Right atrium auricular region (tissue), 2 donors: ENCODE data around the gene SCN8A. TPM values are rescaled to one million over a fixed set of nuclear protein-coding genes. Genes with fewer than 3 reads are reported as not detected.

Experiments
- DNase-seq: peaks from one replicate; pipeline ENCODE4 v3.0.0-alpha.2; 2019; ENCODE audit warnings: low spot score
- H3K27ac ChIP-seq, 2 donors: fragments of 200-600 bp; sonication (generic); 1 replicate in 1 of 2; 2 replicates in 1 of 2; pipeline ENCODE4 v1.5.1; 2016 to 2019
- H3K27me3 ChIP-seq, 2 donors: fragments of 200-600 bp; sonication (generic); one replicate each; pipeline versions ENCODE4 v1.5.1 to v1.6.0; 2017 to 2019
- H3K36me3 ChIP-seq: fragments of 200-600 bp; sonication (generic); one replicate; pipeline ENCODE4 v1.5.1; 2016
- H3K4me1 ChIP-seq, 2 donors: fragments of 200-600 bp; sonication (generic); one replicate each; pipeline versions ENCODE4 v1.5.1 to v1.6.0; 2017 to 2019
- H3K4me3 ChIP-seq, 2 donors: fragments of 200-600 bp; sonication (generic); 1 replicate in 1 of 2; 2 replicates in 1 of 2; pipeline ENCODE4 v1.5.1; 2017 to 2019; ENCODE audit warnings: mild to moderate bottlenecking in 1 of 2, moderate library complexity in 1 of 2
- H3K9me3 ChIP-seq, 2 donors: fragments of 200-600 bp; sonication (generic); one replicate each; pipeline ENCODE4 v1.5.1; 2019
- CTCF ChIP-seq, 2 donors: fragments of 200-600 bp; sonication (generic); IDR thresholded peaks; one replicate each; pipeline ENCODE4 v1.5.1; 2019; ENCODE audit warnings: antibody characterized with exemption in 2 of 2
- total RNA-seq, 2 donors: library from RNA; depleted of rRNA; stranded (reverse); fragments of >200 nt; gene quantifications; one replicate each; pipeline ENCODE4 v1.1.0, GENCODE V29; 2016

The SCN8A gene
- total RNA-seq, 2 donors from 2014 or later = 0.19 to 0.24 TPM

- no peak overlapping the region for H3K4me3 ChIP-seq
- DNase-seq = no peak
- no peak for TF ChIP-seq CTCF (IDR thresholded peaks at IDR 0.05)
- H3K4me1 ChIP-seq = no peaks in the 10 kb centered on the region
- H3K27me3 ChIP-seq = no peaks in the 10 kb centered on the region
- no peaks in the 10 kb centered on the region for H3K9me3 ChIP-seq
- H3K36me3 ChIP-seq = no peaks in the 10 kb centered on the region
- no peak overlapping the region for H3K27ac ChIP-seq
Measured at GRCh38 chr12:51801027-51801426, 210.0 kb downstream of the SCN8A start.

GRCh38 chr12:51806896-51807295 lies 215.9 kb downstream of the SCN8A start:
- H3K36me3 ChIP-seq = no peaks in the 10 kb centered on the region
- no peaks in the 10 kb centered on the region for H3K9me3 ChIP-seq

GRCh38 chr12:51809193-51809592 lies 218.2 kb downstream of the SCN8A start:
- Histone ChIP-seq H3K9me3 (no peaks in the 10 kb centered on the region), H3K4me1 (peaks cover 0 to 10% of the 10 kb centered on the region in 2 donors), H3K27ac (no peak overlapping the region), H3K27me3 (no peaks in the 10 kb centered on the region), H3K36me3 (no peaks in the 10 kb centered on the region), H3K4me3 (no peak overlapping the region)
- DNase-seq = no peak
- no peak for TF ChIP-seq CTCF (IDR thresholded peaks at IDR 0.05)

More at GRCh38 chr12:51806896-51807295, 215.9 kb downstream of the SCN8A start:
- Histone ChIP-seq H3K4me1 (peaks cover 0 to 3% of the 10 kb centered on the region in 2 donors), H3K27me3 (no peaks in the 10 kb centered on the region), H3K4me3 (no peak overlapping the region), H3K27ac (no peak overlapping the region)
- TF ChIP-seq CTCF (IDR thresholded peaks at IDR 0.05) = no peak
- no peak for DNase-seq

- H3K27me3 ChIP-seq = no peaks in the 10 kb centered on the region
- no peak for DNase-seq
- H3K9me3 ChIP-seq = no peaks in the 10 kb centered on the region
- TF ChIP-seq CTCF (IDR thresholded peaks at IDR 0.05) = no peak
- no peaks in the 10 kb centered on the region for H3K36me3 ChIP-seq
- no peak overlapping the region for H3K4me3 ChIP-seq
- H3K4me1 ChIP-seq = peaks cover 0 to 21% of the 10 kb centered on the region in 2 donors
- H3K27ac ChIP-seq = no peak overlapping the region
Measured at GRCh38 chr12:51811203-51812202, 220.5 kb downstream of the SCN8A start.

GRCh38 chr12:51812871-51813270 lies 221.8 kb downstream of the SCN8A start:
- no peak for TF ChIP-seq CTCF (IDR thresholded peaks at IDR 0.05)
- no peak for DNase-seq
- H3K36me3 ChIP-seq = no peaks in the 10 kb centered on the region
- H3K4me3 ChIP-seq = no peak overlapping the region
- H3K27ac ChIP-seq = no peak overlapping the region
- no peaks in the 10 kb centered on the region for H3K9me3 ChIP-seq
- peaks cover 0 to 21% of the 10 kb centered on the region in 2 donors for H3K4me1 ChIP-seq
- H3K27me3 ChIP-seq = no peaks in the 10 kb centered on the region
